Nephron progenitor cell (in vitro differentiated cells): ENCODE data around the gene PNO1.

Experiments
- DNase-seq: peaks from one replicate; pipeline ENCODE4 v3.0.0; 2021
- H3K27ac Mint-ChIP-seq: 2 replicates; pipeline ENCODE4 v1.8.0; 2021; ENCODE audit warnings: mild to moderate bottlenecking, moderate library complexity, mixed read lengths
- H3K27me3 Mint-ChIP-seq: 2 replicates; pipeline ENCODE4 v1.8.0; 2021; ENCODE audit warnings: mild to moderate bottlenecking, low read depth, mixed read lengths; ENCODE audit not compliant: poor library complexity
- H3K36me3 Mint-ChIP-seq: 2 replicates; pipeline ENCODE4 v1.8.0; 2021; ENCODE audit warnings: low read depth, mixed read lengths
- H3K4me1 Mint-ChIP-seq: 2 replicates; pipeline ENCODE4 v1.8.0; 2021; ENCODE audit warnings: mixed read lengths
- H3K4me3 Mint-ChIP-seq: 2 replicates; pipeline ENCODE4 v1.8.0; 2021; ENCODE audit warnings: mild to moderate bottlenecking, moderate library complexity, mixed read lengths
- H3K9me3 Mint-ChIP-seq: 2 replicates; pipeline ENCODE4 v1.8.0; 2021; ENCODE audit warnings: mild to moderate bottlenecking, moderate library complexity, mixed read lengths
- CTCF ChIP-seq: fragments of 200-600 bp; sonication (generic); IDR thresholded peaks from 2 replicates; pipeline ENCODE4 v1.5.0; 2021; ENCODE audit warnings: antibody characterized with exemption

The PNO1 gene

DNA sequence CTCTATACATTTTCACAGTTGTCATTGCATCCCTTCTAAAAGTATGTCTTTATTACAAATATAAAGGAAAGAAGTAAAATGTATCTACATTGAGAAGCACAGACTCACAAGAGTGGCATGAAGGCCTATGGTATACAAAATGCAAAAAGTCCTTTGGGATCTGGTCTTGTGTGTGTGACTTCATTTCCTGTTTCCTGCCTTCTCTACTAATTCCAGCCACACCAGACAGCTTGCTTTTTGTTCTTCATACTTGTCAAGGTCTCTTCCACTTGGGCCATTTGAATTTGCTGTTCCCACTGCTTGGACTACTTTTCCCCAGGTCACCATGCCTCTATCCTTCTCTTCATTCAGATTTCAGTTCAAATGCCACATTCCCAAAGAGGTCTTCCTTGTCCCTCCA lies 6.7 kb upstream of the PNO1 start:
- peaks cover 6% of the 10 kb centered on the region for H3K4me1 Mint-ChIP-seq
- H3K36me3 Mint-ChIP-seq: no peaks in the 10 kb centered on the region
- H3K27ac Mint-ChIP-seq: no peak overlapping the region
- TF ChIP-seq CTCF: no peak
- H3K9me3 Mint-ChIP-seq: no peaks in the 10 kb centered on the region
- H3K4me3 Mint-ChIP-seq: no peak overlapping the region
- peaks cover 5% of the 10 kb centered on the region for H3K27me3 Mint-ChIP-seq
- no peak for DNase-seq

DNA sequence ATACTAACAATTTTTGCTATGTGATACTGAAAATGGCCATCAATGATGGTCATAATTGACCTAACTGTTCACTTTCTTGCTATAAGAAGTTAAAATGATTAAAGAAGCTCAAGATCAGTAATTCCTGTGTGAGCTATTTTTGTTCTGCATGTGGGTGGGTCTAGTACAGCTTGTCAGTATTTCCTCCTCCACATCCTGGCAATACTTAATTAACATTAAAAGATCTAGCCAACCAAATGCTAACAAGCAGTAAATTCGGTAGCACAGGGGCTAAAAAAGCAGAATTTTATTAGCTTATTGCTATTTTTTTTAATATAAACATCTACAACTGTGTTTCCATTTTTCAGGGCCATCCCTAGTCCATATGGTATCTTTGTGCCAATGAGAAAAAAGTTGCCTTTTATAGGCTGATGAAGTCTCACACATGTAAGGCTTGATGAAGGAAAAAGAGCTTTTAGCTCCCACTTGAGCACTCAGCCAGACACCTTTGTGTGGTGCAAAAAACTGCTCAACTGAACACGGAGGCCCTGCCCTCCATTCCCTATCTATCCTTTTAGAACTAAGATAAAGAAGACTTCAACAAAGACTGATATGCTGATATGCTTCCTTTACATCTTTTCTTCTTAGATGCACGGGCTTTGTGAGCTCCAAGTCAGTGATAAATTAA lies 4.9 kb upstream of the PNO1 start:
- Mint-ChIP-seq H3K4me1 (peaks cover 18% of the 10 kb centered on the region), H3K27ac (no peak overlapping the region), H3K36me3 (no peaks in the 10 kb centered on the region), H3K27me3 (peaks cover 5% of the 10 kb centered on the region), H3K9me3 (no peaks in the 10 kb centered on the region), H3K4me3 (no peak overlapping the region)
- no peak for DNase-seq
- TF ChIP-seq CTCF: no peak

DNA sequence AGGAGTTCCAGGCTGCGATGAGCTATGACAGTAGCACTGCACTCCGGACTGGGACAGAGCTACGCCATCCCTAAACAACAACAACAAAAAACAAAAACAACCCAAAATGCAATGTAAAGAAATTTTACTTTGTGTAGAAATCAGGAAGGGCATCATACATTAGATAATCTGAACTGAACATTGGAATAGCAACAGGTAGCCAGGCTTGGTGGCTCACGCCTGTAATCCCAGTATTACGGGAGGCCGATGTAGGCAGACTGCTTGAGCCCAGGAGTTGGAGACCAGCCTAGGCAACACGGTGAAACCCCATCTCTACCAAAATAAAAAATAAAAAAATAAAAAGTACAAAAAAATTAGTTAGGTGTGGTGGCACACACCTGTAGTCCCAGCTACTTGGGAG lies 2.1 kb upstream of the PNO1 start:
- DNase-seq: no peak
- TF ChIP-seq CTCF: no peak
- Mint-ChIP-seq H3K27ac (no peak overlapping the region), H3K36me3 (peaks cover 11% of the 10 kb centered on the region), H3K4me1 (peaks cover 43% of the 10 kb centered on the region), H3K4me3 (peak overlapping the region; percentile 94), H3K27me3 (peaks cover 3% of the 10 kb centered on the region), H3K9me3 (no peaks in the 10 kb centered on the region)

GRCh38 chr2:68156419-68156818 lies 1.3 kb upstream of the PNO1 start:
- H3K9me3 Mint-ChIP-seq: no peaks in the 10 kb centered on the region
- no peak for TF ChIP-seq CTCF
- H3K4me3 Mint-ChIP-seq: peak overlapping the region; percentile 94
- H3K27me3 Mint-ChIP-seq: peaks cover 3% of the 10 kb centered on the region
- H3K36me3 Mint-ChIP-seq: peaks cover 19% of the 10 kb centered on the region
- H3K4me1 Mint-ChIP-seq: peaks cover 43% of the 10 kb centered on the region
- no peak overlapping the region for H3K27ac Mint-ChIP-seq
- no peak for DNase-seq

GRCh38 chr2:68157002-68157401 lies 686 bp upstream of the PNO1 start:
- H3K9me3 Mint-ChIP-seq: no peaks in the 10 kb centered on the region
- H3K27ac Mint-ChIP-seq: peak overlapping the region; percentile 100
- peak; percentile 52 for DNase-seq
- H3K27me3 Mint-ChIP-seq: peaks cover 3% of the 10 kb centered on the region
- no peak for TF ChIP-seq CTCF
- H3K4me1 Mint-ChIP-seq: peaks cover 43% of the 10 kb centered on the region
- H3K36me3 Mint-ChIP-seq: peaks cover 22% of the 10 kb centered on the region
- H3K4me3 Mint-ChIP-seq: peak overlapping the region; percentile 94

GRCh38 chr2:68158134-68158447 lies 403 bp downstream of the PNO1 start:
- peaks cover 43% of the 10 kb centered on the region for H3K4me1 Mint-ChIP-seq
- peaks cover 33% of the 10 kb centered on the region for H3K36me3 Mint-ChIP-seq
- H3K27me3 Mint-ChIP-seq: peaks cover 3% of the 10 kb centered on the region
- no peak for DNase-seq
- no peaks in the 10 kb centered on the region for H3K9me3 Mint-ChIP-seq
- H3K27ac Mint-ChIP-seq: peak overlapping the region; percentile 100
- TF ChIP-seq CTCF: no peak
- peak overlapping the region; percentile 94 for H3K4me3 Mint-ChIP-seq
